ENCODE data around the gene RHEX. TPM values are rescaled to one million over a fixed set of nuclear protein-coding genes. Genes with fewer than 3 reads are reported as not detected.
"Not testable (repeated sequence)": the region's sequence is repeated elsewhere in the genome, so short reads cannot be mapped to it uniquely, and the experiment has no call there.

RHEX gene
- total and polyA plus RNA-seq, 2 of the 13 experiments (the other 11 are each of a cell fraction or from before 2014, with no cell fraction given): 1.4 to 2.7 TPM

- 0 out of 2 replicates have a peak, but pooled peaks have one; percentile 41 for TF ChIP-seq ZBTB46 (CRISPR knock-in tag; IDR thresholded peaks at IDR 0.05; ENCODE audit: borderline replicate concordance)
- 0 out of 2 replicates have a peak, but pooled peaks have one; percentile 38 for TF ChIP-seq ZNF280D (CRISPR knock-in tag; IDR thresholded peaks at IDR 0.05)
- peak; percentile 81; the same call in 1 of the 2 replicates for TF ChIP-seq ZBTB38 (CRISPR knock-in tag; IDR thresholded peaks at IDR 0.05)
- 0 out of 2 replicates have a peak, but pooled peaks have one; percentile 39 for TF ChIP-seq ZNF644 (CRISPR knock-in tag; IDR thresholded peaks at IDR 0.05; ENCODE audit: low read depth)
- TF ChIP-seq ZNF598 (CRISPR knock-in tag; IDR thresholded peaks at IDR 0.05; ENCODE audit: borderline replicate concordance): peak; percentile 40; the same call in 1 of the 2 replicates
- TF ChIP-seq ZNF256 (CRISPR knock-in tag; conservative IDR thresholded peaks at IDR 0.05): peak; percentile 67
- 0 out of 2 replicates have a peak, but pooled peaks have one; percentile 72 for TF ChIP-seq ZNF782 (CRISPR knock-in tag; IDR thresholded peaks at IDR 0.05; ENCODE audit: borderline replicate concordance)
- TF ChIP-seq HOXA3 (CRISPR knock-in tag; IDR thresholded peaks at IDR 0.05): peak; percentile 76
- TF ChIP-seq MYC (CRISPR knock-in tag; IDR thresholded peaks at IDR 0.05; ENCODE audit: borderline replicate concordance): peak; percentile 57; the same call in 1 of the 2 replicates
- TF ChIP-seq ZSCAN21 (CRISPR knock-in tag; IDR thresholded peaks at IDR 0.05; ENCODE audit: borderline replicate concordance): peak; percentile 47; the same call in 1 of the 2 replicates
- TF ChIP-seq GFI1 (CRISPR knock-in tag; IDR thresholded peaks at IDR 0.05; ENCODE audit: borderline replicate concordance): peak; percentile 57; the same call in 1 of the 2 replicates
- peak; percentile 43; the same call in 1 of the 2 replicates for TF ChIP-seq ZKSCAN8 (CRISPR knock-in tag; IDR thresholded peaks at IDR 0.05; ENCODE audit: borderline replicate concordance)
- peak; percentile 58 for TF ChIP-seq NRL (CRISPR knock-in tag; IDR thresholded peaks at IDR 0.05; ENCODE audit: borderline replicate concordance)
- TF ChIP-seq ELF1 (CRISPR knock-in tag; IDR thresholded peaks at IDR 0.05): peak; percentile 28; the same call in 1 of the 2 replicates
- TF ChIP-seq HNF1A (IDR thresholded peaks at IDR 0.05; ENCODE audit: low read depth); LCORL (IDR thresholded peaks at IDR 0.05): not testable (repeated sequence)
- TF ChIP-seq HNF1A (CRISPR knock-in tag; IDR thresholded peaks at IDR 0.05; ENCODE audit: borderline replicate concordance): peak; percentile 35; the same call in 1 of the 2 replicates
- 0 out of 2 replicates have a peak, but pooled peaks have one; percentile 67 for TF ChIP-seq ZNF572 (CRISPR knock-in tag; IDR thresholded peaks at IDR 0.05)
- TF ChIP-seq LCORL (CRISPR knock-in tag; IDR thresholded peaks at IDR 0.05): peak; percentile 82; the same call in 1 of the 2 replicates
- peak; percentile 54 for TF ChIP-seq ASH2L (IDR thresholded peaks at IDR 0.05; ENCODE audit: insufficient read length, low read depth, low read length)
Observed at GRCh38 chr1:206052919-206053610, at the start of gene RHEX (continued).

All from HepG2 (cell line).